G401.6 (cell line): ENCODE results near the gene HFE.
"Not testable (repeated sequence)": the region's sequence is repeated elsewhere in the genome, so short reads cannot be mapped to it uniquely, and the experiment has no call there.

Experiments used
- FAIRE-seq: peaks from 2 replicates; lab custom pipeline; 2012; peaks lifted over from hg19 to GRCh38; lab: Jason Lieb, UNC

Gene HFE

GRCh38 chr6:26113570-26113969 lies 26.3 kb downstream of the HFE start:
- FAIRE-seq = no peak

GRCh38 chr6:26115226-26115625 lies 28.0 kb downstream of the HFE start:
- no peak for FAIRE-seq

- no peak for FAIRE-seq
Measured at GRCh38 chr6:26116267-26116666, 29.0 kb downstream of the HFE start.

GRCh38 chr6:26118999-26119398 lies 31.8 kb downstream of the HFE start:
- no peak for FAIRE-seq

- not testable (repeated sequence) for FAIRE-seq
Measured at GRCh38 chr6:26120115-26120514, 32.9 kb downstream of the HFE start.

GRCh38 chr6:26120807-26121140 lies 33.5 kb downstream of the HFE start:
- no peak for FAIRE-seq

GRCh38 chr6:26121141-26122004 lies 34.1 kb downstream of the HFE start:
- no peak for FAIRE-seq

GRCh38 chr6:26122005-26122388 lies 34.8 kb downstream of the HFE start:
- FAIRE-seq = no peak

GRCh38 chr6:26122402-26122792 lies 35.2 kb downstream of the HFE start:
- FAIRE-seq = no peak

GRCh38 chr6:26122793-26123674 lies 35.8 kb downstream of the HFE start:
- peak; percentile 98 for FAIRE-seq

GRCh38 chr6:26123675-26123946 lies 36.4 kb downstream of the HFE start:
- FAIRE-seq = no peak

GRCh38 chr6:26123947-26124780 lies 36.9 kb downstream of the HFE start:
- peak; percentile 99 for FAIRE-seq

- FAIRE-seq = no peak
Measured at GRCh38 chr6:26124781-26125685, 37.8 kb downstream of the HFE start.

- FAIRE-seq = no peak
Measured at GRCh38 chr6:26126394-26127235, 39.4 kb downstream of the HFE start.

- FAIRE-seq = no peak
Measured at GRCh38 chr6:26128013-26128771, 41.0 kb downstream of the HFE start.

GRCh38 chr6:26129656-26130055 lies 42.4 kb downstream of the HFE start:
- no peak for FAIRE-seq

- no peak for FAIRE-seq
Measured at GRCh38 chr6:26130581-26131249, 43.5 kb downstream of the HFE start.

- no peak for FAIRE-seq
Measured at GRCh38 chr6:26131618-26132017, 44.4 kb downstream of the HFE start.

GRCh38 chr6:26133730-26134129 lies 46.5 kb downstream of the HFE start:
- no peak for FAIRE-seq
